ENCODE results near the gene MVD. TPM values are rescaled to one million over a fixed set of nuclear protein-coding genes. Genes with fewer than 3 reads are reported as not detected.

MVD gene
- total RNA-seq, 1 donor from 2014 or later: 64.0 TPM

DNA sequence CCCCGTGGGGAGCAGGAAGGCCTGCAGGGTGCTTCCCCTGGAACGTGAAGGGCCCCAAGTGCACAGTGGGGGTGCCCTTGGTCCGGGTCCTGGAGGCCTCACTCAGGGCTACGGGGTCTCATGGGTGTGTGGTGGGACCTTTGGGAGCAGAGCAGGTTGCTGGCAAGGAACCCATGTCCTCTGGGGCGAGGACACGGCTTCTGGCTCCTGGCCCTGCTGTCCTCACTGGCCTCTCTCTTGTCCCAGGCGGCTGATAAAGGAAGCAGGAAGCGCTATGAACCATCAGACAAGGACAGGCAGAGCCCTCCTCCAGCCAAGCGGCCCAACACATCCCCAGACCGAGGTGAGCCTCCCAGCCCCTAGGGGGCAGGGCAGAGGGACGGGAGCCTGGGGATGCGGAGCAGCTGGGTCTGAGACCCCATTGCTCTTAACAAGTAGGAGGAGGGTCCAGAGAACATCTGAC, 34.3 kb downstream of the MVD start:
- no peak for DNase-seq (ENCODE audit: low spot score in 2 of 2, unreplicated experiment in 2 of 2)
- TF ChIP-seq, protein P1, sequence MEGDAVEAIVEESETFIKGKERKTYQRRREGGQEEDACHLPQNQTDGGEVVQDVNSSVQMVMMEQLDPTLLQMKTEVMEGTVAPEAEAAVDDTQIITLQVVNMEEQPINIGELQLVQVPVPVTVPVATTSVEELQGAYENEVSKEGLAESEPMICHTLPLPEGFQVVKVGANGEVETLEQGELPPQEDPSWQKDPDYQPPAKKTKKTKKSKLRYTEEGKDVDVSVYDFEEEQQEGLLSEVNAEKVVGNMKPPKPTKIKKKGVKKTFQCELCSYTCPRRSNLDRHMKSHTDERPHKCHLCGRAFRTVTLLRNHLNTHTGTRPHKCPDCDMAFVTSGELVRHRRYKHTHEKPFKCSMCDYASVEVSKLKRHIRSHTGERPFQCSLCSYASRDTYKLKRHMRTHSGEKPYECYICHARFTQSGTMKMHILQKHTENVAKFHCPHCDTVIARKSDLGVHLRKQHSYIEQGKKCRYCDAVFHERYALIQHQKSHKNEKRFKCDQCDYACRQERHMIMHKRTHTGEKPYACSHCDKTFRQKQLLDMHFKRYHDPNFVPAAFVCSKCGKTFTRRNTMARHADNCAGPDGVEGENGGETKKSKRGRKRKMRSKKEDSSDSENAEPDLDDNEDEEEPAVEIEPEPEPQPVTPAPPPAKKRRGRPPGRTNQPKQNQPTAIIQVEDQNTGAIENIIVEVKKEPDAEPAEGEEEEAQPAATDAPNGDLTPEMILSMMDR (IDR thresholded peaks at IDR 0.05; ENCODE audit: unreplicated experiment): no peak
- H3K27ac Mint-ChIP-seq: no peak overlapping the region

GRCh38 chr16:88627531-88628411, 35.1 kb downstream of the MVD start:
- Mint-ChIP-seq H3K4me3 (no peak overlapping the region), H3K36me3 (peaks cover 13% of the 10 kb centered on the region), H3K4me1 (no peaks in the 10 kb centered on the region), H3K9me3 (no peaks in the 10 kb centered on the region), H3K27me3 (ENCODE audit: low read depth) (no peaks in the 10 kb centered on the region), H3K27ac (no peak overlapping the region)
- TF ChIP-seq, protein P1 (IDR thresholded peaks at IDR 0.05; ENCODE audit: unreplicated experiment): no peak
- DNase-seq (ENCODE audit: low spot score in 2 of 2, unreplicated experiment in 2 of 2): no peak

More for the DNA sequence above, 34.3 kb downstream of the MVD start:
- Mint-ChIP-seq H3K27me3 (ENCODE audit: low read depth) (peaks cover 1% of the 10 kb centered on the region), H3K4me3 (no peak overlapping the region), H3K9me3 (no peaks in the 10 kb centered on the region), H3K4me1 (no peaks in the 10 kb centered on the region), H3K36me3 (peaks cover 10% of the 10 kb centered on the region)

- H3K4me3 Mint-ChIP-seq: no peak overlapping the region
- H3K27ac Mint-ChIP-seq: no peak overlapping the region
- H3K9me3 Mint-ChIP-seq: no peaks in the 10 kb centered on the region
These were observed 36.2 kb downstream of the MVD start for GRCh38 chr16:88626646-88627045.

GRCh38 chr16:88624977-88625576, 37.8 kb downstream of the MVD start:
- DNase-seq (ENCODE audit: low spot score in 2 of 2, unreplicated experiment in 2 of 2): no peak
- H3K36me3 Mint-ChIP-seq: peaks cover 10% of the 10 kb centered on the region

More at GRCh38 chr16:88626646-88627045, 36.2 kb downstream of the MVD start:
- no peak for DNase-seq (ENCODE audit: low spot score in 2 of 2, unreplicated experiment in 2 of 2)
- TF ChIP-seq, protein P1 (IDR thresholded peaks at IDR 0.05; ENCODE audit: unreplicated experiment): no peak
- no peaks in the 10 kb centered on the region for H3K4me1 Mint-ChIP-seq
- H3K27me3 Mint-ChIP-seq (ENCODE audit: low read depth): no peaks in the 10 kb centered on the region
- peaks cover 10% of the 10 kb centered on the region for H3K36me3 Mint-ChIP-seq

DNA sequence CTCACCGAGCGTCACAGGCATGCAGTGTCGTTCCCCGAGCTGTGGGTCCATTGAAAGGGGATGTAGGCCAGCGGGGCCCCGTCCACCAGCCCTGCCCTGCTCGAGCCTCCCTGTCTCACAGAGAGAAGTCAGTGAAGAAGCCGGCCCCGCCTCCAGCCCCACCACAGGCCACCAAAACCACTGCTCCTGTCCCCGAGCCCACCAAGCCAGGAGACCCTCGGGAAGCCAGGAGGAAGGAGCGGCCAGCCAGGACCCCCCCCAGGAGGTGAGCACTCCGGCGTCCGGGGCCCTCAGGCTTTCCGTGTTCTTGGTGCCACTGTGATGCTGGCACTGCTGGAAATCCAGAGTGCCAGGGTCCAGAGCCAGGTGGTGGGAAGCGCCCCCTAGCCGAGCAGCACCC, 38.4 kb downstream of the MVD start:
- H3K9me3 Mint-ChIP-seq: no peaks in the 10 kb centered on the region
- H3K4me1 Mint-ChIP-seq: no peaks in the 10 kb centered on the region
- TF ChIP-seq, protein P1 (IDR thresholded peaks at IDR 0.05; ENCODE audit: unreplicated experiment): no peak
- DNase-seq (ENCODE audit: low spot score in 2 of 2, unreplicated experiment in 2 of 2): no peak
- peaks cover 8% of the 10 kb centered on the region for H3K36me3 Mint-ChIP-seq
- H3K27me3 Mint-ChIP-seq (ENCODE audit: low read depth): no peaks in the 10 kb centered on the region
- H3K27ac Mint-ChIP-seq: no peak overlapping the region
- H3K4me3 Mint-ChIP-seq: no peak overlapping the region

More at GRCh38 chr16:88624977-88625576, 37.8 kb downstream of the MVD start:
- TF ChIP-seq, protein P1 (IDR thresholded peaks at IDR 0.05; ENCODE audit: unreplicated experiment): no peak
- Mint-ChIP-seq H3K4me1 (no peaks in the 10 kb centered on the region), H3K9me3 (no peaks in the 10 kb centered on the region), H3K4me3 (no peak overlapping the region), H3K27ac (no peak overlapping the region), H3K27me3 (ENCODE audit: low read depth) (no peaks in the 10 kb centered on the region)

All from mesothelial cell of epicardium (in vitro differentiated cells).